Uterus (tissue), 2 donors: ENCODE data around the gene PDE6H.

Experiments used
- CTCF ChIP-seq, 4 experiments: fragments of 200-600 bp in 2 of 4; fragments of 450-650 bp in 2 of 4; sonication (generic) in 2 of 4; IDR thresholded peaks; one replicate each; pipeline ENCODE4 v1.5.1; 2016 to 2019; ENCODE audit warnings: antibody characterized with exemption in 4 of 4, mild to moderate bottlenecking in 2 of 4, moderate library complexity in 1 of 4
- POLR2A ChIP-seq, 2 donors: fragments of 450-650 bp; IDR thresholded peaks; one replicate each; pipeline ENCODE4 v1.6.1; 2016; ENCODE audit warnings: antibody characterized with exemption in 2 of 2, mild to moderate bottlenecking in 1 of 2, moderate library complexity in 1 of 2

GRCh38 chr12:14935031-14935430, 37.8 kb upstream of the PDE6H start:
- no peak for TF ChIP-seq POLR2A (IDR thresholded peaks at IDR 0.05)
- TF ChIP-seq CTCF (IDR thresholded peaks at IDR 0.05): no peak
